ENCODE measurements around the gene PLXNC1. TPM values are rescaled to one million over a fixed set of nuclear protein-coding genes. Genes with fewer than 3 reads are reported as not detected.

The PLXNC1 gene
- total and polyA plus RNA-seq, 2 of the 8 experiments (the other 6 are each of a cell fraction or from before 2014, with no cell fraction given) = 0.83 to 2.0 TPM

GRCh38 chr12:94167071-94167755 lies 18.8 kb downstream of the PLXNC1 start (continued):
- TF ChIP-seq, protein P1, sequence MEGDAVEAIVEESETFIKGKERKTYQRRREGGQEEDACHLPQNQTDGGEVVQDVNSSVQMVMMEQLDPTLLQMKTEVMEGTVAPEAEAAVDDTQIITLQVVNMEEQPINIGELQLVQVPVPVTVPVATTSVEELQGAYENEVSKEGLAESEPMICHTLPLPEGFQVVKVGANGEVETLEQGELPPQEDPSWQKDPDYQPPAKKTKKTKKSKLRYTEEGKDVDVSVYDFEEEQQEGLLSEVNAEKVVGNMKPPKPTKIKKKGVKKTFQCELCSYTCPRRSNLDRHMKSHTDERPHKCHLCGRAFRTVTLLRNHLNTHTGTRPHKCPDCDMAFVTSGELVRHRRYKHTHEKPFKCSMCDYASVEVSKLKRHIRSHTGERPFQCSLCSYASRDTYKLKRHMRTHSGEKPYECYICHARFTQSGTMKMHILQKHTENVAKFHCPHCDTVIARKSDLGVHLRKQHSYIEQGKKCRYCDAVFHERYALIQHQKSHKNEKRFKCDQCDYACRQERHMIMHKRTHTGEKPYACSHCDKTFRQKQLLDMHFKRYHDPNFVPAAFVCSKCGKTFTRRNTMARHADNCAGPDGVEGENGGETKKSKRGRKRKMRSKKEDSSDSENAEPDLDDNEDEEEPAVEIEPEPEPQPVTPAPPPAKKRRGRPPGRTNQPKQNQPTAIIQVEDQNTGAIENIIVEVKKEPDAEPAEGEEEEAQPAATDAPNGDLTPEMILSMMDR (IDR thresholded peaks at IDR 0.05; ENCODE audit: control extremely low read depth in 1 of 3, insufficient read depth in 1 of 3, low read depth in 1 of 3, low read length in 3 of 3) = no peak
- TF ChIP-seq CREB1 (IDR thresholded peaks at IDR 0.05) = no peak
- no peak for TF ChIP-seq MAFK (IDR thresholded peaks at IDR 0.05; ENCODE audit: low read depth, low read length)
- TF ChIP-seq RBBP5 (IDR thresholded peaks at IDR 0.05; ENCODE audit: borderline replicate concordance, low read depth, low read length) = no peak
